ENCODE results near the gene DNPEP.

- no peak for TF ChIP-seq POLR2A (IDR thresholded peaks at IDR 0.05)
- TF ChIP-seq CTCF (IDR thresholded peaks at IDR 0.05): no peak
Observed at GRCh38 chr2:219408204-219408603, 20.5 kb upstream of the DNPEP start.
